H1 (cell line): Measurements from ENCODE around the gene PIP5K1B. TPM values are rescaled to one million over a fixed set of nuclear protein-coding genes. Genes with fewer than 3 reads are reported as not detected.

Source experiments
- CTCF ChIA-PET: fragments of 300-600 bp; sonication (Branson Sonifier 250); formaldehyde crosslinking; loops from one replicate; lab custom pipeline; 2021; ENCODE audit not compliant: partially characterized antibody; lab: Charles Lee
- POLR2A ChIA-PET: fragments of 300-600 bp; sonication (Branson Sonifier 250); formaldehyde crosslinking; loops from one replicate; lab custom pipeline; 2021; ENCODE audit warnings: inconsistent platforms; ENCODE audit not compliant: partially characterized antibody; lab: Charles Lee
- DNase-seq, 2 experiments: peaks; one replicate each; pipeline versions ENCODE4 v3.0.0 to v3.0.0-alpha.2; 2010 to 2022; ENCODE audit warnings: low spot score in 2 of 2, low read depth in 1 of 2, mixed read lengths in 1 of 2
- FAIRE-seq: peaks from 2 replicates; lab custom pipeline; 2011; peaks lifted over from hg19 to GRCh38; lab: Jason Lieb, UNC
- H2AFZ ChIP-seq: 2 replicates; pipeline ENCODE4 v1.8.1; 2012; ENCODE audit warnings: low read length, inconsistent platforms
- H2AK5ac ChIP-seq: 2 replicates; pipeline ENCODE4 v1.6.1; 2013; ENCODE audit warnings: low read depth, low read length
- H2BK120ac ChIP-seq: replicated peaks from 2 replicates; pipeline ENCODE3; 2013; ENCODE audit warnings: low read depth, low read length, inconsistent platforms
- H2BK12ac ChIP-seq: 2 replicates; pipeline ENCODE4 v1.6.1; 2013; ENCODE audit warnings: low read depth, low read length
- H2BK15ac ChIP-seq: 2 replicates; pipeline ENCODE4 v1.6.1; 2013; ENCODE audit warnings: low read length
- H2BK20ac ChIP-seq: 2 replicates; pipeline ENCODE4 v1.6.1; 2013; ENCODE audit warnings: low read length
- H2BK5ac ChIP-seq: 2 replicates; pipeline ENCODE4 v1.6.1; 2013; ENCODE audit warnings: low read depth, low read length
- H3K14ac ChIP-seq: 2 replicates; pipeline ENCODE4 v1.6.1; 2013; ENCODE audit warnings: inconsistent platforms; ENCODE audit not compliant: insufficient read length
- H3K18ac ChIP-seq: 2 replicates; pipeline ENCODE4 v1.6.1; 2013; ENCODE audit warnings: low read length; ENCODE audit errors: extremely low read depth
- H3K23ac ChIP-seq: 2 replicates; pipeline ENCODE4 v1.6.1; 2013; ENCODE audit warnings: inconsistent platforms; ENCODE audit not compliant: insufficient read length
- H3K23me2 ChIP-seq: 2 replicates; pipeline ENCODE4 v1.6.1; 2013; ENCODE audit warnings: low read depth, low read length
- H3K27ac ChIP-seq: 2 replicates; pipeline ENCODE4 v1.6.1; 2011; ENCODE audit warnings: low read depth, low read length, inconsistent platforms
- H3K27me3 ChIP-seq, 4 experiments: replicated peaks in 1 of 4; 1 replicate in 1 of 4; 2 replicates in 3 of 4; pipeline versions ENCODE4 v1.6.1 to v1.8.1; 2011 to 2013; ENCODE audit warnings: low read length in 3 of 4, mild to moderate bottlenecking in 3 of 4, inconsistent platforms in 2 of 4, mixed read lengths in 2 of 4, moderate library complexity in 1 of 4; ENCODE audit not compliant: control insufficient read depth in 3 of 4, insufficient read depth in 3 of 4; ENCODE audit errors: extremely low read depth in 1 of 4
- H3K36me3 ChIP-seq, 4 experiments: 2 replicates each; pipeline versions ENCODE4 v1.6.1 to v1.8.1; 2011 to 2013; ENCODE audit warnings: mild to moderate bottlenecking in 4 of 4, low read length in 3 of 4, moderate library complexity in 2 of 4, control low read depth in 1 of 4, inconsistent platforms in 1 of 4; ENCODE audit not compliant: insufficient read depth in 4 of 4, control insufficient read depth in 2 of 4
- H3K4ac ChIP-seq: replicated peaks from 2 replicates; pipeline ENCODE3; 2013; ENCODE audit warnings: low read length, low read depth, mixed read lengths, inconsistent platforms; ENCODE audit not compliant: insufficient read length
- H3K4me1 ChIP-seq, 4 experiments: replicated peaks in 1 of 4; 1 replicate in 1 of 4; 2 replicates in 3 of 4; pipeline versions ENCODE4 v1.6.1 to v1.8.1; 2011 to 2013; ENCODE audit warnings: low read length in 3 of 4, inconsistent platforms in 2 of 4, mixed read lengths in 1 of 4; ENCODE audit not compliant: insufficient read depth in 4 of 4, control insufficient read depth in 3 of 4
- H3K4me2 ChIP-seq, 2 experiments: 2 replicates each; pipeline versions ENCODE4 v1.6.1 to v1.8.1; 2011 to 2013; ENCODE audit warnings: low read depth in 2 of 2, low read length in 2 of 2, control low read depth in 1 of 2, inconsistent platforms in 1 of 2, mild to moderate bottlenecking in 1 of 2; ENCODE audit not compliant: insufficient read depth in 1 of 2
- H3K4me3 ChIP-seq, 4 experiments: fragments of 200-600, 300-600 bp in 1 of 4; sonication (generic), shearing (Covaris generic), sonication (Bioruptor Twin) in 1 of 4; 2 replicates each; pipeline versions ENCODE4 v1.5.1 to v1.8.1; 2011 to 2016; ENCODE audit warnings: low read length in 4 of 4, low read depth in 3 of 4, control low read depth in 2 of 4, inconsistent platforms in 2 of 4, mild to moderate bottlenecking in 2 of 4, mixed read lengths in 1 of 4, moderate library complexity in 1 of 4; ENCODE audit not compliant: insufficient read depth in 2 of 4; ENCODE audit errors: extremely low read depth in 1 of 4
- H3K56ac ChIP-seq: replicated peaks from 2 replicates; pipeline ENCODE3; 2013; ENCODE audit warnings: low read depth, mild to moderate bottlenecking, mixed read lengths, low read length, inconsistent platforms; ENCODE audit not compliant: insufficient read length
- H3K79me1 ChIP-seq: 2 replicates; pipeline ENCODE4 v1.6.1; 2013; ENCODE audit warnings: low read depth, low read length, control low read depth
- H3K79me2 ChIP-seq, 2 experiments: 2 replicates each; pipeline versions ENCODE4 v1.6.1 to v1.8.1; 2012 to 2013; ENCODE audit warnings: low read length in 2 of 2, mild to moderate bottlenecking in 2 of 2, inconsistent platforms in 1 of 2; ENCODE audit not compliant: insufficient read depth in 2 of 2, control insufficient read depth in 1 of 2
- H3K9ac ChIP-seq, 4 experiments: replicated peaks in 1 of 4; 1 replicate in 1 of 4; 2 replicates in 3 of 4; pipeline versions ENCODE4 v1.6.1 to v1.8.1; 2011 to 2013; ENCODE audit warnings: low read depth in 3 of 4, low read length in 3 of 4, control low read depth in 2 of 4, mild to moderate bottlenecking in 2 of 4, moderate library complexity in 2 of 4, inconsistent platforms in 1 of 4; ENCODE audit errors: extremely low read depth in 1 of 4
- H3K9me3 ChIP-seq, 2 experiments: 2 replicates each; pipeline versions ENCODE4 v1.6.1 to v1.8.1; 2012 to 2013; ENCODE audit warnings: mild to moderate bottlenecking in 2 of 2, moderate library complexity in 2 of 2, control low read depth in 1 of 2, inconsistent platforms in 1 of 2, low read depth in 1 of 2, low read length in 1 of 2, mixed read lengths in 1 of 2; ENCODE audit not compliant: insufficient read depth in 2 of 2
- H4K20me1 ChIP-seq, 2 experiments: replicated peaks in 1 of 2; 2 replicates each; pipeline versions ENCODE3 to v1.8.1; 2011 to 2013; ENCODE audit warnings: inconsistent platforms in 2 of 2, low read length in 2 of 2, mild to moderate bottlenecking in 1 of 2; ENCODE audit not compliant: insufficient read depth in 2 of 2, control insufficient read depth in 1 of 2
- H4K5ac ChIP-seq: 2 replicates; pipeline ENCODE4 v1.6.1; 2013; ENCODE audit warnings: low read length, low read depth, mixed read lengths, inconsistent platforms; ENCODE audit not compliant: insufficient read length
- H4K8ac ChIP-seq: 2 replicates; pipeline ENCODE4 v1.8.0; 2013; ENCODE audit warnings: mild to moderate bottlenecking, moderate library complexity, low read length, inconsistent platforms; ENCODE audit not compliant: insufficient read depth; ENCODE audit errors: extremely low read depth
- H4K91ac ChIP-seq: replicated peaks from 2 replicates; pipeline ENCODE3; 2013; ENCODE audit warnings: low read length, mixed read lengths, inconsistent platforms; ENCODE audit not compliant: insufficient read length
- CREB1 ChIP-seq: IDR thresholded peaks from 2 replicates; pipeline ENCODE4 v1.6.1; 2012; ENCODE audit warnings: inconsistent platforms
- E2F6 ChIP-seq: IDR thresholded peaks from 2 replicates; pipeline ENCODE4 v1.6.1; 2012; ENCODE audit warnings: inconsistent platforms
- GTF2F1 ChIP-seq: IDR thresholded peaks from 2 replicates; pipeline ENCODE4 v1.6.1; 2012; ENCODE audit warnings: low read depth, low read length, improper control_type of control experiment, borderline replicate concordance
- HDAC6 ChIP-seq: IDR thresholded peaks from one replicate; pipeline ENCODE4 v1.7.1; 2012; ENCODE audit warnings: low read depth, mild to moderate bottlenecking, inconsistent platforms, low read length, moderate library complexity
- PHF8 ChIP-seq: fragments of 200-600 bp; sonication (generic); conservative IDR thresholded peaks from 2 replicates; pipeline ENCODE4 v1.7.1; 2012; ENCODE audit warnings: low read depth, mild to moderate bottlenecking, inconsistent platforms, low read length, moderate library complexity
- RXRA ChIP-seq: IDR thresholded peaks from 2 replicates; pipeline ENCODE4 v1.6.1; 2011; ENCODE audit warnings: low read depth, mild to moderate bottlenecking, low read length, moderate library complexity; ENCODE audit not compliant: insufficient read depth
- WGBS, 2 experiments: shearing (Covaris generic) in 1 of 2; methylation state at CpG; one replicate each; pipeline versions ENCODE4 v1.1.6 to v1.1.7; 2013 to 2015; ENCODE audit warnings: low lambda C conversion rate in 2 of 2, mixed read lengths in 2 of 2, inconsistent platforms in 1 of 2, low coverage in 1 of 2, missing lambda C conversion rate in 1 of 2; ENCODE audit not compliant: insufficient replicate concordance in 2 of 2, insufficient coverage in 1 of 2, insufficient read length in 1 of 2; ENCODE audit errors: extremely low coverage in 1 of 2, missing lambda C conversion rate in 1 of 2; 5-methylcytosine and 5-hydroxymethylcytosine counted together
- polyA plus RNA-seq, 7 experiments: library from polyadenylated mRNA; depleted of rRNA in 3 of 7; stranded (reverse) in 5 of 7; unstranded in 2 of 7; fragments of >200 nt in 5 of 7; fragments of 200-250 nt in 2 of 7; gene quantifications; 1 replicate in 5 of 7; 2 replicates in 1 of 7; 4 replicates in 1 of 7; pipeline versions ENCODE4 v1.2.1 to v1.2.3, GENCODE V29; 2011 to 2013; ENCODE audit warnings: missing spikeins in 2 of 7, mixed read lengths in 2 of 7
- total RNA-seq: library from RNA; stranded (reverse); fragmentation: NEBNext Ultra II Directional; extraction: Animal tissue kit (Norgen Biotek cat#: 25700); gene quantifications from 2 replicates; pipeline ENCODE4 v1.2.1, GENCODE V29; 2021

Gene PIP5K1B
- total and polyA plus RNA-seq, 2 of the 8 experiments (the other 6 are each of a cell fraction or from before 2014, with no cell fraction given) = 4.7 to 7.7 TPM

- Histone ChIP-seq H2AK5ac (no peak overlapping the region), H4K20me1 (no peaks in the 10 kb centered on the region), H2BK15ac (no peak overlapping the region), H2BK5ac (no peak overlapping the region), H3K9me3 (no peaks in the 10 kb centered on the region), H3K4me3 (no peak overlapping the region), H2BK120ac (no peak overlapping the region), H2BK20ac (no peak overlapping the region), H3K4me2 (no peak overlapping the region), H4K5ac (no peak overlapping the region), H3K14ac (no peak overlapping the region), H3K27me3 (no peaks in the 10 kb centered on the region), H3K23me2 (no peaks in the 10 kb centered on the region), H3K36me3 (no peaks in the 10 kb centered on the region), H4K8ac (no peak overlapping the region), H3K23ac (no peak overlapping the region), H3K56ac (no peak overlapping the region), H3K79me1 (no peaks in the 10 kb centered on the region), H2BK12ac (no peak overlapping the region), H4K91ac (no peak overlapping the region), H3K18ac (no peak overlapping the region), H2AFZ (no peak overlapping the region), H3K4me1 (no peaks in the 10 kb centered on the region), H3K4ac (no peak overlapping the region), H3K79me2 (no peaks in the 10 kb centered on the region), H3K9ac (no peak overlapping the region), H3K27ac (no peak overlapping the region)
- CTCF ChIA-PET = no interaction called here
- POLR2A ChIA-PET = interaction anchor here (0.6 kb wide), 1 partner anchor 35 kb away, joined by 3 read pairs; no protein-coding TSS in a partner anchor
- FAIRE-seq = no peak
- 83% methylated on average over 4 of the region's 4 CpGs; no CpG with 5 or more reads in 1 of the 2 experiments for WGBS, 2 experiments
- no peak for DNase-seq
- TF ChIP-seq CREB1 = no peak
- no peak for TF ChIP-seq GTF2F1
- TF ChIP-seq RXRA = no peak
- TF ChIP-seq PHF8 = no peak
- TF ChIP-seq E2F6 = no peak
- TF ChIP-seq HDAC6 = no peak
Observed at GRCh38 chr9:68933434-68934328, 228.6 kb downstream of the PIP5K1B start.
